Measurements from ENCODE around the gene EGFR. TPM values are rescaled to one million over a fixed set of nuclear protein-coding genes. Genes with fewer than 3 reads are reported as not detected.

The EGFR gene
- total RNA-seq, 3 donors from 2014 or later = 63.6 to 96.3 (median 72.5) TPM

- H3K4me1 ChIP-seq (ENCODE audit: low read depth) = no peaks in the 10 kb centered on the region
- no peak for TF ChIP-seq CTCF (IDR thresholded peaks at IDR 0.05)
- intact Hi-C loops (cut with DNase I, micrococcal nuclease) = no loop called here
- H3K9me3 ChIP-seq = peaks cover 3% of the 10 kb centered on the region
- no peak for ATAC-seq
- H3K4me3 ChIP-seq = no peak overlapping the region
- H3K36me3 ChIP-seq (ENCODE audit: low read depth) = no peaks in the 10 kb centered on the region
- DNase-seq = no peak
Observed at GRCh38 chr7:55224111-55224510, 205.3 kb downstream of the EGFR start.

- H3K4me1 ChIP-seq (ENCODE audit: low read depth) = no peaks in the 10 kb centered on the region
- intact Hi-C loops (cut with DNase I, micrococcal nuclease) = no loop called here
- H3K9me3 ChIP-seq = peaks cover 3% of the 10 kb centered on the region
- DNase-seq (no peak), ATAC-seq (no peak)
- no peak overlapping the region for H3K4me3 ChIP-seq
- H3K36me3 ChIP-seq (ENCODE audit: low read depth) = no peaks in the 10 kb centered on the region
- TF ChIP-seq CTCF (IDR thresholded peaks at IDR 0.05) = no peak
Observed at GRCh38 chr7:55224810-55225209, 206.0 kb downstream of the EGFR start.

GRCh38 chr7:55230014-55230413 lies 211.2 kb downstream of the EGFR start:
- no peak for TF ChIP-seq CTCF (IDR thresholded peaks at IDR 0.05)
- H3K4me3 ChIP-seq = no peak overlapping the region
- H3K9me3 ChIP-seq = peaks cover 3% of the 10 kb centered on the region
- H3K36me3 ChIP-seq (ENCODE audit: low read depth) = no peaks in the 10 kb centered on the region
- ATAC-seq (no peak), DNase-seq (no peak)
- H3K4me1 ChIP-seq (ENCODE audit: low read depth) = no peaks in the 10 kb centered on the region
- intact Hi-C loops (cut with DNase I, micrococcal nuclease) = no loop called here

GRCh38 chr7:55231736-55232280 lies 213.0 kb downstream of the EGFR start:
- no peak overlapping the region for H3K4me3 ChIP-seq
- no peak for DNase-seq
- no peak for TF ChIP-seq CTCF (IDR thresholded peaks at IDR 0.05)
- H3K4me1 ChIP-seq (ENCODE audit: low read depth) = peaks cover 8% of the 10 kb centered on the region
- H3K36me3 ChIP-seq (ENCODE audit: low read depth) = no peaks in the 10 kb centered on the region
- intact Hi-C loops (cut with DNase I, micrococcal nuclease) = no loop called here
- H3K9me3 ChIP-seq = peaks cover 3% of the 10 kb centered on the region
- ATAC-seq = no peak

GRCh38 chr7:55233001-55233400 lies 214.2 kb downstream of the EGFR start:
- Histone ChIP-seq H3K36me3 (ENCODE audit: low read depth) (no peaks in the 10 kb centered on the region), H3K4me1 (ENCODE audit: low read depth) (peaks cover 10% of the 10 kb centered on the region), H3K9me3 (no peaks in the 10 kb centered on the region), H3K4me3 (no peak overlapping the region)
- DNase-seq (no peak), ATAC-seq (no peak)
- intact Hi-C loops (cut with DNase I, micrococcal nuclease) = no loop called here
- TF ChIP-seq CTCF (IDR thresholded peaks at IDR 0.05) = no peak

GRCh38 chr7:55234408-55234807 lies 215.6 kb downstream of the EGFR start:
- intact Hi-C loops (cut with DNase I, micrococcal nuclease) = no loop called here
- DNase-seq = no peak
- Histone ChIP-seq H3K9me3 (no peaks in the 10 kb centered on the region), H3K4me3 (no peak overlapping the region), H3K4me1 (ENCODE audit: low read depth) (peaks cover 10% of the 10 kb centered on the region), H3K36me3 (ENCODE audit: low read depth) (no peaks in the 10 kb centered on the region)
- no peak for TF ChIP-seq CTCF (IDR thresholded peaks at IDR 0.05)
- no peak for ATAC-seq
